ENCODE measurements around the gene UMODL1.
A peak's percentile ranks its signal among the peaks of the same experiment; 100 is the strongest.
"Not testable (repeated sequence)": the region's sequence is repeated elsewhere in the genome, so short reads cannot be mapped to it uniquely, and the experiment has no call there.

UMODL1 gene

DNA sequence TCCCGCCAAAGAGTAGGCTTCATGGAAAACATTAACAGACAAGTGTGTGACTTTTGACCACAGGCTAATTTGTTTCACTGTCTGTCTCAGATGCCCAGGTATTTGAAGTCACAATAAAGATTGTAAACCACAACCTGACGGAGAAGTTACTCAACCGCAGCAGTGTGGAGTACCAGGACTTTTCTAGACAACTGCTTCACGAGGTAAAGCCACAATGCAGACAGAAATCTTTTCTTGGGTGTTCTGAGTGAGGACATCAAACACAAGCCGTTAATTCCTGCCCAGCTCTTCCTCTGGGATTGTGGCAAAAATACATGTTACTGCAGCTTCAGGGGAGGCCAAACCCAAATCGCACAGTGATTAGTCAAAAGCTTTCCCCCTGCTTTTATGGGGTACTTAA, 31.0 kb downstream of the UMODL1 start:
- DNase-seq: no peak

GRCh38 chr21:42102526-42102925, 31.4 kb downstream of the UMODL1 start:
- DNase-seq: no peak

DNA sequence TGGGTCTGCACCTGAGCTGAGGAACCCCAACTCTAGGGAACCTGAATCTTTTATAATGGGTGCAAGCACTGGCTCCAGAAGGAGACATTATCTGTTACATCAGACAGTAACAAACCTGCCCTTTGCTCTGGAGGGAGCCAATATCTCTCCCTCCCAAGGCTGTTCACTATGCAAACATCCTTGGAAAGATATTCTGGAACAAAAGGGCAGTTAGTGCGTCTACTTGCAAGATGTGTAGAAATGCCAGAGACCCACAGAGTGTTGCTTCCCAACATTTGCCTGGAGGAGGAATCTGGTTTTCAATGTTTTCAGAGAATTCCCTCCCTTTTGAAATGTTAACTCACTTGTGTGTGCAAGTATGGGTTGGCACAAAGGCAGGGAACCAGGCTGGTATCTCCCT, 31.9 kb downstream of the UMODL1 start:
- no peak for DNase-seq

DNA sequence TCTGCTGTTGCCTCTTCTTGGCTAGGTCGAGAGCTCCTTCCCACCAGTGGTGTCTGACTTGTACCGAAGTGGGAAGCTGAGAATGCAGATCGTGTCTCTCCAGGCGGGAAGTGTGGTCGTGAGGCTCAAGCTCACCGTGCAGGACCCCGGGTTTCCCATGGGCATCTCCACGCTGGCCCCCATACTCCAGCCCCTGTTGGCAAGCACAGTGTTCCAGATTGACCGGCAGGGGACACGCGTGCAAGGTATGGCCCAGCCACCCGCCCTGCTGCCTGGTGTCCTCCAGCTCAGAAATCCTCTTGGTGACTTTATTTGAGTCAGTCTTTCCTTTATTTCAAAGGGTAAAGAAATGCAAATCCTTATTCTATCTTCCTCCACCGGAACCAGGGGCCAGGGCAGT, 32.7 kb downstream of the UMODL1 start:
- DNase-seq: no peak

DNA sequence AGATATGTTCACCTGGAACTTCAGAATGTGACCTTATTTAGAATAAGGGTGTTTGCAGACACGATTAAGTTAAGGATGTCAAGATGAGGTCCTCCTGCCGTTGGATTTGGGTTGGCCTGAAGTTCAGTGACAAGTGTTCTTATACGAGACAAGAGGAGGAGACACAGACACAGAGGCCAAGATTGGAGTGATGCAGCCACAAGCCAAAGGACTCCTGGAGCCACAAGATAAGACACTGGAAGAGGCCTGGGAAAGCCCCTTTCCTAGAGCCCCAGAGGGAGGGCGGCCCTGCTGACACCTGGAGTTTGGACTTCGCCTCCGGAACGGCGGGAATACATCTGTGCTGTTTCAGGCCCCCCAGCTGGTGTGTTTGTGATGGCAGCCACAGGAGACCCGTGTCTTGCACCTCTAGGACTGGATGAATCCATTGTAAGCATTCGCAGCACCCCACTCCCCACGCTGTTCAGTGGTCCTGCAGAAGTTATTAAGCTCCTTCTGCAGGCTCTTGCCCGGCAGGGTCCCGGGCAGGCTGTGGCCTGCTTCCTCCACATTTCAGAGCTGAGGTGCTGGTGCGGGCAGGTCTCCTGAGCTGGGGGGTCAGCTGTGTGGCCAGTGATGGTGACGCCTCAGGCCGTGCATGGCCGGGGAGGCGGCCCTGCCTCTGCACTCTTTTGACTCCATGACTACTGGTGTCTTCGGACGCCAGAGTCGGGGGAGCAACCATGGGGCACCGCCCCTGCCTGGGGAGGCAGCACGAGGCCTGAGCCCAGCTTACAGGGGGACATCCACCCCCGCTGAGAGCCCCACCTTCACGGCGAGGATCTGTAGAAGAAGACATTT, 34.6 kb downstream of the UMODL1 start:
- no peak for DNase-seq

- no peak for DNase-seq
Observed at GRCh38 chr21:42106425-42106824, 35.3 kb downstream of the UMODL1 start.

DNA sequence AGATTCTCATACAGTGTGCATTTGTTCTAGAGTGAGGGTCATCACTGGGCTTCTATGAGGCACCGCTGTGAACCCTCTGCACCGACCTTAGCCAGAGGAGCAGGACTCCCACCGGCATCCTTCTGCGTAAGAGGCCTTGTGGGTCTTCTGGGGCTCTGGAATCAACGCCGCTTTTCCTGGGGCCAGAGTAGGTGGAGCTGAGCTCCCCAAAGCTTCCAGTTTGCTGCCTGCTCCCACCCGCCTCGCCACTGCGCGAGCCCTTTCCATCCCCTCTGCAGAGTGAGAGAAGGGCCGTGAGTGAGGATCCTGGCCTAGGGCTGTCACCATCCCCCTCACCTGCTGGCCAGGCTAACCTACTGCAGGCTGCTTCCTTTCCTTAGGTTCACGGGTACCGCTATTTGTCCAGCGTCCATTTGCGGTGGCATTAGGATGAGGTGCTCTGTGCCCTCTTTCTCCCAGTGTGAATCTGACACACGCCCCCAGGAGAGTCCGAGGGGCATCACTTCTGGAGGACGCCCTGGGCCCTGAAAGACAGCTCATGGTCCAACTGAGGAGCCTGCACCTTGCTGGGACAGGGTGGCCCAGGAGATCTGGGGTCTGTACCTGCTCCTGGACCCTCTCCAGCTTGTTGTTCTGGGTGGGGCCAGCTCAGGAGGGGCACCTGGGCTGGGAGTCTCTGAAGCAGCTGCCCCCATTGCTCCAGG, 36.2 kb downstream of the UMODL1 start:
- DNase-seq: no peak

GRCh38 chr21:42107881-42108553, 36.9 kb downstream of the UMODL1 start:
- peak; percentile 80 for DNase-seq

DNA sequence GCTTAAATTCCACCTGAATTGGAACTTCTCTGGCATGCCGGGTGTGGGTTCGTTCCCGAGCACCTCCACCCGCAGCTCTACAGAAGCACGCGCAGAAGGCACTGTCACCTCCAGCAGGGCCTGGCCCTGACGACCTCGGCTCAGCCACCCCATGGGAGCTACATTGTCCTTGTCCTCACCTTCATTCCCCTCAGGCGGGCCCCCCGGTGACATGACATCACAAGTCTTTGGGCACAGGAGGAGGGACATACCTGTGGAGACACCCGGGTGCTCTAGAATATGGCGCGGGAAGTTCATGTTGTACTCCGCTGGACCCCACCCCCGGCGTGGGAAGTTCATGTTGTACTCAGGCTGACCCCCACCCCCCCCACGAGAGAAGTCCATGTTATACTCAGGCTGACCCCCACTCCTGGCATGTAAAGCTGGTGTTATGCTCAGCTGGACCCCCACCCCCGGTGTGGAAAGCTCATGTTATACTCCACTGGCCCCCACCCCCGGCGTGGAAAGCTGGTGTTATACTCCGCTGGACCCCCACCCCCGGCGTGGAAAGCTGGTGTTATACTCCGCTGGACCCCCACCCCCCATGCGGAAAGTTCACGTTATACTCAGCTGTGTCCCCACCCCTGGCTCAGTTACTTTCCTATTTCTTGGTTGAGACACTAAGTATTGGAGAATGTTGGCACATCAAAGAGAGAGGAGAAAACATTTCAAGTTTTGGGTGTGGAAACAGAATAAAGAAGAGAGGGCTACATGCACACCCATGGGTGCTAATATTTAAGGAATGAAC, 37.6 kb downstream of the UMODL1 start:
- no peak for DNase-seq

- no peak for DNase-seq
Observed at GRCh38 chr21:42109473-42109872, 38.4 kb downstream of the UMODL1 start.

GRCh38 chr21:42109873-42110525, 38.9 kb downstream of the UMODL1 start:
- no peak for DNase-seq

GRCh38 chr21:42110691-42111469, 39.8 kb downstream of the UMODL1 start:
- DNase-seq: no peak

- DNase-seq: no peak
Observed at GRCh38 chr21:42111470-42111743, 40.3 kb downstream of the UMODL1 start.

DNA sequence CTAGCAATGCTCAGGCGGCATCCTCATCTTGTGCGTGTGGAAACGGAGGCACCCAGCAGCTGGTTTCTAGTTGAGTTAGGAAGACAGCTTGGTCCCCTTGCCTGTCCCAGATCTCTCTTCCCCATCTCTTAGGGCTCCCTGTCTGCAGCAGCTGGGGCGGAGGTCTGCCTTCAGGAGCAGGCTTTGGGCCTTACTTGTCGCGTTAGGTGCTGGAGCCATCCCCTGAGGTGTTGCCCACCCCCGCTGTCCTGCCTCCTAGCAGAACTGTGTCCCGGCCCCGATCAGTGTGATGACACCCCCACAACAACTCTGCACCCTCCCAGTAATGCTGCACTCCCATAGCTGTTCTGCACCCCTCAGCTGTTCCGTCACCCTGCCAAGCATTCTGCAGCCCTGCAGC, 40.7 kb downstream of the UMODL1 start:
- DNase-seq: no peak

DNA sequence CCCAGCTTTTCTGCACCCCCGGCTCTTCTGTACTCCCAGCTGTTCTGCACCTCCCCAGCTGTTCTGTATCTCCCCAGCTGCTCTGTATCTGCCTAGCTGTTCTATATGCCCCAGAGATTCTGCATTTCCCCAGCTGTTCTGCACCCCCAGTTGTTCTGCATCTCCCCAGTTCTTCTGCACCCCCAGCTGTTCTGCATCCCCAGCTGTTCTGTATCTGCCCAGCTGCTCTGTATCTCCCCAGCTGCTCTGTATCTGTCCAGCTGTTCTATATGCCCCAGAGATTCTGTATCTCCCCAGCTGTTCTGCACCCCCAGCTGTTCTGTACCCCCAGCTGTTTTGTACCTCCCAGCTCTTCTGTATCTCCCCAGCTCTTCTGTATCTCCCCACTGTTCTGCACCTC, 41.1 kb downstream of the UMODL1 start:
- no peak for DNase-seq

- DNase-seq: no peak
Observed at GRCh38 chr21:42112857-42113256, 41.7 kb downstream of the UMODL1 start.

GRCh38 chr21:42113926-42114409, 42.9 kb downstream of the UMODL1 start:
- no peak for DNase-seq

DNA sequence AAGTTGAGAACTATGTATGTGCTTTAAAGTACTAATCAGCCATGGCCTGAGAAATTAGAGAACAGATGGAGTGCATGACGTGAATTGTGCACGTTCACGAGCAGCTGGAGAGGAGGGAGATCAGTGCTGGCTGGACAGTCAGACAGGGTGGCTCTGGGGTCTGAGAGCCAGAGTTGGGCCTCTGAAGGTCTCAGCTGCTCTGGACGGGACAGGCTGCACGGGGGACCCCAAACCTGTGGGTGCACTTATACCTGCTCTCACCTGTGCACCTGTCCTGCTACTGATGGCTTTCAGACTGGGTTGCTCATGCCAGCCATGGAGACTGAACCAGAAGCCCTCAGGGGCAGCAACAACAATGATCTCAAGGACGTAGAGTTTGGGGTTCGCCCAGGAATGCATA, 43.5 kb downstream of the UMODL1 start:
- DNase-seq: no peak

DNA sequence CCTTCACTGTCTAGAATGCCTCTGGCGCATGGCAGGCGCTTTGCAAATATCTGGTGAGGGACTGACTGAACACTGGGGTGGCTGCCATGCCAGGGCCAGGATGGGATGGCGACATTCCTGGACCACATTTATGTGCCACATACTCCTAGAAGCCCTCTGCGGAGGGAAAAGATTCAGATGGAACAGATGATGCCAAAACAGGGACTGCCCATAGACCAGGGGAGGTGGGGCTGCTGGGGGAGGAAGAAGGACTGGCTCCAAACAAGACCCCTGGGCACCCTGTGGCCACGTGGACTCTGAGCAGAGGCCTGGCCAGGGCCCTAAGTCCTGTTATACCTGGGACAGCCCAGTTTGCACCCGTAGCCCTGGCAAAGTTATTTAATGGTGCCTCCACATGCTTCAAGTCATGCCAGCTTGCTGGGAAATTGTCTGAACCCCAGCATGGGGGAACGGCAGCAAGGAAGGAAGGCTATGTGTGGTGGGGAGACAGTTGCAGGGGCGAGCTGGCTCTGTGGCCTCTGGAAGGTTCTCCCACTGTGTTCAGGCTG, 44.1 kb downstream of the UMODL1 start:
- DNase-seq: no peak

- DNase-seq: not testable (repeated sequence)
Observed at GRCh38 chr21:42116551-42116950, 45.4 kb downstream of the UMODL1 start.

- peak; percentile 62 for DNase-seq
Observed at GRCh38 chr21:42117229-42117966, 46.3 kb downstream of the UMODL1 start.
